HT-29 (cell line): Measurements from ENCODE around the gene ZNRD2. TPM values are rescaled to one million over a fixed set of nuclear protein-coding genes. Genes with fewer than 3 reads are reported as not detected.
A peak's percentile ranks its signal among the peaks of the same experiment; 100 is the strongest.

Experiments
- DNase-seq: peaks from one replicate; pipeline ENCODE4 v3.0.0-alpha.2; 2015; ENCODE audit warnings: low spot score
- total RNA-seq: library from RNA; depleted of rRNA; stranded (reverse); fragments of >200 nt; shearing (Covaris generic); gene quantifications from 2 replicates; pipeline ENCODE4 v1.2.3, GENCODE V29; 2014

ZNRD2 gene
- total RNA-seq, 1 experiment from 2014 or later = 137 TPM

GRCh38 chr11:65538232-65538914, 31.9 kb upstream of the ZNRD2 start:
- DNase-seq = no peak

- DNase-seq = no peak
These were observed 31.1 kb upstream of the ZNRD2 start for GRCh38 chr11:65538915-65539743.

DNA sequence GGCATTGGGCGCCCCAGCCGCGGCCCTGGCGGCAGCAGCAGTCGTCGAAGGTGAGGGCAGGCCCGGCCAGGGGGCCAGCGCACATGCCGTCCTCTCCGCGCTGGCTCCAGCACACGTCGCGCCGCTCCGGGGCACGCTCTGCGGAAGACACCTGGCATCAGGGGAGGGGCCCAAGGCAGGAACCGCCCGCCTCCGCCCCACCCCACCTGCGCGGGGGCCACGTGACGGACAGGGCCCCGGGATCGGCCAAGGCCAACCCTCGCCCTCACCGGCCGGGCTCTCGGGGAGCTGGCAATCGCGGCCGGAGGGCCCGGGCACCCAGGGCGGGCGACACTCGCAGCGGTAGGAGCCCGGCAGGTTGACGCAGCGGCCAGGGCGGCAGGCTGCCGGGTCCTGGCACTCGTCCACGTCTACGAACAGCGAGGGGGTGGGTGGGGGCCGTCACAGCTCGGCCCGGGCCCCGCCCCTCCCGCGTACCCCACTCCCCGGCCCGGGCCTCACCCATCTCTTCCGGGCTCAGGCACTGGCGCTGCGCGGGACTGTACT, 30.5 kb upstream of the ZNRD2 start:
- peak; percentile 87 for DNase-seq

- peak; percentile 92 for DNase-seq
These were observed 29.8 kb upstream of the ZNRD2 start for GRCh38 chr11:65540290-65541092.

DNA sequence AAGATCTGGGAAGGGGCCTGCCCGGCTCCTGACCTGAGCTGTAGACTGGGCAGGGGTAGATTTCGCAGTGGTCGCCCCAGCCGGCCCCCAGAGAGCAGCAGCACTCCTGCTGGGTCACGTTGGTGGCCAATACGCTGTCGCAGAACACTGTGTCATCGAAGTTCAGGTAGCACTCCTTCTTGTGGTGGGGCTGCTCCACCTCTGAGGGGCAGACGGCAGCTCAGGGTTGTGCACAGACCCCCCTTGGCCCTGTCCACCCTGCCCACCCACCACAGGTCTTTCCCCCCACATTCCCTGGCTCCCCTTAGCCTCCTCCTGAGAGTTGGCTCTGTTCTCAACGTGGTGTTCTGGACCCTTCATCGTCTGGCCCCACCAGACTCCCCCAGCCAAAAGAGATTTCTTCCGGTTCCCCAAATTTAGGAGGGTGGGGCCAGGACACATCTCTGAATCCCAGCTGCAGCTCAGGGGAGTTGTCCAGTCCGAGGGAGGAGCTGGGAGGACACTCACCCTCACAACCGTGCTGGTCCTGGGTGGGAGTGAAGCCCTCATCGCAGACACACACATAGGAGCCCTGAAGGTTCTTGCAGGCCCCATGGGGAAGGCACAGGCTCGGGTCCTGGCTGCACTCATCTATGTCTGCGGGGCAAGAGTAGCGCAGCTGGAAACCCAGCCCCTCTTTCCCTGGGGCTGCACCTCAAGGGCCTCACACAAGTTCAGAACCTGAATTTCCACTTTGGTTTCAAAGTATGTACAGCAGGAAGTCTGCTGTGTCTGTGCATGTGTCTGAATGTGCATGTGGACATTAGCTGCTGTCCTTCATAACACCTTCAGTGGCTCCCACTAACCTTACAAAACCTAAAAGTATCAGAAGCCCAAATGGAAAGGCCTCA, 28.9 kb upstream of the ZNRD2 start:
- peak; percentile 62 for DNase-seq

GRCh38 chr11:65542738-65543390, 27.4 kb upstream of the ZNRD2 start:
- DNase-seq = no peak

- no peak for DNase-seq
These were observed 24.4 kb upstream of the ZNRD2 start for GRCh38 chr11:65545853-65546216.

DNA sequence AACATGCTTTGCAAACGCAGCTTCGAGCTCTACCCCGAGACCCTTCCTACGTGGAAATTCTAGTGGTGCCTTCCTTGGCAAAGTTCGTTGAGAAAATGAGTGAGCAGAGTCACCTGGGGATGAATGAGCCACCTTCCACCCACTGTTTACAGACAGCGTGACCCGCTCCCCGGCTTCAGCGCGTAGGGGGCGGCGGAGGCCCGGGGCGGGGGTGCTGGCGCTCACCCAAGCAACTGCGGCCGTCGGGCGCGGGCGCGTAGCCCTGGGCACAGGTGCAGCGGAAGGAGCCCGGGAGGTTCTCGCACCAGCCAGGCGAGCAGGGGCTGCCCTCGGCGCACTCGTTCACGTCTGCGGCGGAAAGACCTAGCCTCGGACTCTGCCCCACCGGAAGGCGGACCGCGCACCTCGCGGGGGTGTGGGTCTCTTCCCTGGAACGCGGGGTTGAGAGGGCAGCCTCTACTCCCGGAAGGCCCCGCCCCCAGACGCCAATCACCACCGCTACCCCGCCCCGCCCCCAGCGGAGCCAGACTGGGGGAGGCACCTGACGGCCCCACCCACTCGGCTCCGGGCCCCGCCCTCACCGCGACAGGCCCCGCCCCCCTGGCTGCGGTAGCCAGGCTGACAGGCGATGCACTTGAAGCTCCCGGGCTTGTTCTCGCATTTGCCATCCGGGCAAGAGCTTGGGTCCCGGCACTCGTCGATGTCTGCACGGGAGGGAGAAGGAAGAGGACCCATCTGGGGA, 23.9 kb upstream of the ZNRD2 start:
- peak; percentile 95 for DNase-seq

- no peak for DNase-seq
These were observed 22.7 kb upstream of the ZNRD2 start for GRCh38 chr11:65547446-65548125.

- DNase-seq = no peak
These were observed 21.9 kb upstream of the ZNRD2 start for GRCh38 chr11:65548395-65548794.

- no peak for DNase-seq
These were observed 21.2 kb upstream of the ZNRD2 start for GRCh38 chr11:65549096-65549495.

GRCh38 chr11:65551572-65552387, 18.5 kb upstream of the ZNRD2 start:
- peak; percentile 93 for DNase-seq

DNA sequence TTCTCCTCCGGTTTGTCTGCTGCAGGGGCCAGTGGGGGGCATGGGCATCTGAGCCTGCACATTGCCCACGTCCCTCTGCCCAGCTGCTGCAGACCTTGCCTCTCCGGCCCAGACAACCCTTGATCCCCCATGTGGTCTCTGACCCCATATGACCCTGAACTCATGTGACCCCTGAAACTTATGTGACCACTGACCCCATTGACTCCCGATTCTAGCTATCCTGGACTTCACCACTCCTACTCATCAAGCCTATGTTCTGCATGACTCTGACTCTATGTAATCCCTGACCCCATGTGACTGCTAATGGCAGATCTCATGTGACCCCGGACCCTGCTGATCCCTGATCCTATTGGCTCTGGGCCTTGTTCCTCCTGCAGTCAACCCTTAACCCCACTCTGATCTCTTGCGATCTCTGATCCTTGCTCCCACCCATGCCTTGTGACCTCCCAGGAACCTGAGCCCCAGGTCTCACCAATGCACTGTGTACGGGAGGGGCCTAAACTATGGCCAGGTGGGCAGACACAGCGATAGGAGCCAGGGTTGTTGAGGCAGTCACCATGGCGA, 17.8 kb upstream of the ZNRD2 start:
- DNase-seq = no peak

DNA sequence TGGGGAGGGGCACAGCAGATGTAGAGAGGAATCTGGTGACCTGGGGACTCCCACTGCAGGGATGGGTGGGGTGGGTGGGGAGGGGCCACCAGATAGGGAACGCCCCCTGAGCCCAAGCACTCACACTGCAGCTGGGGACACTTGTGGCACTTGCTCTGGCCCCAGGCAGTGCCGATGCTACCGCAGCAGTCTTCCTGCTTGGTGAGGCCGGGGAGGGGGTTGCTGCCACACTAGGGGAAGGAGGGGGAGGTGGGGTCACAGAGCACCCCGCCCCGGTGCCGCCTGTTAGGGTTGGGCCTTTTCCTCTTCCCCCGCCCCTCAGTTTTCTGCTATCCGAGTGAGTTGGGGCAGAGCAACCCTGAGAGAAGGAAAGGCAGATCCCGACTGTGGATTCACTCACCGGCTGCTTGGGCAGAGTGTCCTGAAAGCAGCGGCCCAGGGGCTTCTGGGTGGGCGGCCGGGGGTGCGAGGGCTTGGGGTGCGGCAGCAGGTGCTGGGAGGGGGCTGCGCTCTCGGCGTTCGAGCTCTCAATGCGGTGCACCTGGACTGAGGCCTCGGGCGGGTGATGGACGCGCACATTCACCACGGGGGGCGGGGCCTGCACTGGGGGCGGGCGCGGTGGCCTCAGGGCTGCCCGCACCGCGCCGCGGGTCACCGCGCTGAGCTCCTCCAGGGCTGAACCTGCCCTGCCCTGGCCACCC, 16.8 kb upstream of the ZNRD2 start:
- DNase-seq = peak; percentile 35

GRCh38 chr11:65554057-65554818, 16.0 kb upstream of the ZNRD2 start:
- no peak for DNase-seq

DNA sequence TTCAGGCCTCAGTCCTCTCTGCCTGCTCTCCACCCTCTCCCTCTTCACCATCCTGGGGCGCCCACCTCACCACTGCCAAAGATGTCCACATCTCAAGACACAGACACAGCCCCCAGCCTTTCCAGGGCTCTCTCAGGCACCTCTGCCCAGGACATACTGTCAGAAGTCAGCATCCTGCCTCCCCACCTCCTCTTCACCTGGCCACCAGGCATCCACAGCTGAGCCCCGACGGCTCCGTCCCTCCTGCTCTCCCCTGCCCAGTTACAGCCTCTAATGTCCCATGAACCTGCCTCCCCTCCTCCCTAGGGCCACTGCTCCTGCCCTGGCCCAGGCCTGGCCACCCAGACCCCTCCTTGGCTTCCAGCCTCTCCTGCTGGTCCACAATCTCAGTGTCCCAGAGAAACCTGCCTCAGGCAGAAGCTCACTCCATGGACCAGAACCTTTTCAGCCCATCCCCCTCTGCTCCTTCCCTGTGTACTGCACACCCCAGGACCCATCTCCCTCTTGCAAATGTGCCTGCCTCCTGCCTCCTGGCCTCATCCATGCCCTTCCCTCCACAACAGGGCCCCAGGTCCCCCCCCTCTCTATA, 15.3 kb upstream of the ZNRD2 start:
- no peak for DNase-seq
